ENCODE data around the gene TSPAN18.

The TSPAN18 gene

DNA sequence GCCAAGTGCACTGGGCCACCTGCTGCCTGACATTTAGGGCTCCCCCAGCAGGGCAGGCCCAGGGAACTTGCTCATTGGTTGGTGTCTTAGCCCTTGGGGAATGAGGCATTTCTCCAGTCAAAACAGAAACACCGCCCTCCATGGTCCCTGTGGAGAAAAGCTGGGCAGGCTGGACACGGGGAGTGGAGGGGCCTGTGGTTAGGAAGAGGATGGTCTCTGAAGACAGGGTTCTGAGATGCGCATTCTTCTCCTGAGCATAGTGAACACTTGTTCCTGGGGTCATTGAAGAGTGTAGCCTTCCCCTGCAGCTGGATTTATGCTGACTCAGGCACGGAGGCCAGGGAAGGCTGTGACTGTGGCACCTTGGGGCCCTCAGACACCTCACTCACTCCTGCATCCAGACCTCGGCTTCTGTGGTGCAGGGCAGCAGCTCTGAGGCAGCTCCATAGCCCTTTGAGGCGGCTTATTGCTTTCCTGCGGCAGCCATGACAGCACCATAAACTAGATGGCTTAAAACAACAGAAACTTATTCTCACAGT, 8.2 kb downstream of the TSPAN18 start:
- DNase-seq (ENCODE audit: low read depth), result no peak
- TF ChIP-seq, protein P1, sequence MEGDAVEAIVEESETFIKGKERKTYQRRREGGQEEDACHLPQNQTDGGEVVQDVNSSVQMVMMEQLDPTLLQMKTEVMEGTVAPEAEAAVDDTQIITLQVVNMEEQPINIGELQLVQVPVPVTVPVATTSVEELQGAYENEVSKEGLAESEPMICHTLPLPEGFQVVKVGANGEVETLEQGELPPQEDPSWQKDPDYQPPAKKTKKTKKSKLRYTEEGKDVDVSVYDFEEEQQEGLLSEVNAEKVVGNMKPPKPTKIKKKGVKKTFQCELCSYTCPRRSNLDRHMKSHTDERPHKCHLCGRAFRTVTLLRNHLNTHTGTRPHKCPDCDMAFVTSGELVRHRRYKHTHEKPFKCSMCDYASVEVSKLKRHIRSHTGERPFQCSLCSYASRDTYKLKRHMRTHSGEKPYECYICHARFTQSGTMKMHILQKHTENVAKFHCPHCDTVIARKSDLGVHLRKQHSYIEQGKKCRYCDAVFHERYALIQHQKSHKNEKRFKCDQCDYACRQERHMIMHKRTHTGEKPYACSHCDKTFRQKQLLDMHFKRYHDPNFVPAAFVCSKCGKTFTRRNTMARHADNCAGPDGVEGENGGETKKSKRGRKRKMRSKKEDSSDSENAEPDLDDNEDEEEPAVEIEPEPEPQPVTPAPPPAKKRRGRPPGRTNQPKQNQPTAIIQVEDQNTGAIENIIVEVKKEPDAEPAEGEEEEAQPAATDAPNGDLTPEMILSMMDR (IDR thresholded peaks at IDR 0.05; ENCODE audit: insufficient read depth, low read depth, low read length, missing control alignments), result no peak
- no peak overlapping the region for H3K4me3 ChIP-seq (ENCODE audit: low read depth, low read length)

DNA sequence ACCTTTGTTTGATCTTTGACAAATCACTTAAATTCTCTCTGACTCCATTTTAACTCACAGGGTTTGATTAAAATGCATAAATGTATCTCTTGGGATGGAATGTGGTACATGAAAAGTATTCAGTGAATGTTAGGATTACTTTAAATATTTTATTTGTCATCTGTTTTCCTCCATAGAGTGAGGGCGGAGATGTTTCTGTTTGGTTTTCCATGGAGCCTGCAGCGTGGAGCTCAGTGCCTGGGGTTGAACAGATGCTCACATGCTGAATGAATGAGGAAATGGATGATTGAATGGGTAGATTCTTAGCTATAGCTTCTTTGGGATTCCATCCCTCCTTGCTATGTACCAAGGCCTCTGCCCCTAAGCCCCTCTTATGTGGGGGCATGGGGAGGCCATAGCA, 10.0 kb downstream of the TSPAN18 start:
- TF ChIP-seq, protein P1 (IDR thresholded peaks at IDR 0.05; ENCODE audit: insufficient read depth, low read depth, low read length, missing control alignments), result no peak
- no peak for DNase-seq (ENCODE audit: low read depth)
- no peak overlapping the region for H3K4me3 ChIP-seq (ENCODE audit: low read depth, low read length)

DNA sequence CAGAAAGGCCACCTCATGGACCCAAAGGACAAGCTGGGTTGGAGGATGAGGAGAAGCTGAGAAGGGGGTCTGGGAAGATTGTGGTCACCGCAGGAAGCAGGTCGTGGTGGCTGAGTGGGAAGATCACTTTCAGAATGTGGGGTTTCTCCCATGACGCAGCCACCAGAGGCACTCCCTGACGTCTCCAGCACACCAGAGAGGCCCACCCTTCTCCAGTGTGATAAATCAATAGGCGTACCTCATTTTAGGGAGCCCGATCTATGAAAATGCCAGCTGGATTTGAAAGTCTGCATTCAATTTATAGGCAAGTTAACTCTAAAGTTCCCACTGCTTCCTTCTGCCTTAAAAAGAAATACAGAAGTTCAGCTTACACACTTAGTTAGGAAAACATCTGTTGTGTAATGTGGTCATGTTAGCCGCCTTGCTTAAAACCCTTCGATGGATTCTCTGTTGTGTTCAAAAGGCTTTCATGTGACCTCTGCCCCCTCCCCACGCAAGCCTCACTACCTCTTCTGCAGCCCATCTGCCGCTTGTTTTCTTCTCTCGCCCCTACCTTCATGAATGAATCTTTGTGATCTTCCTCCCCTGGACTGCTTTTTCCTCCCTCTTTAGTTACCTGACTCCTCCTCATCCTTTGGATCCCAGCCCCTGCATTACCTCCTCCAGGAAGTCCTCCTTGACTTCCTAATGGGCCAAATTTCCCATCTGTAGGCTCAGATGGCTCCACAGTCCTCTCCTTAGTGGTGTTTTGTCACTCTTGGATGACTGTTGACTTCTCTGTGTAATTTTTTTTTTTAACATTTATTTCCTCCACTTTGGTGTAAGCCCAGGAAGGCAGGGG, 10.7 kb downstream of the TSPAN18 start:
- TF ChIP-seq, protein P1 (IDR thresholded peaks at IDR 0.05; ENCODE audit: insufficient read depth, low read depth, low read length, missing control alignments), result no peak
- no peak for DNase-seq (ENCODE audit: low read depth)

DNA sequence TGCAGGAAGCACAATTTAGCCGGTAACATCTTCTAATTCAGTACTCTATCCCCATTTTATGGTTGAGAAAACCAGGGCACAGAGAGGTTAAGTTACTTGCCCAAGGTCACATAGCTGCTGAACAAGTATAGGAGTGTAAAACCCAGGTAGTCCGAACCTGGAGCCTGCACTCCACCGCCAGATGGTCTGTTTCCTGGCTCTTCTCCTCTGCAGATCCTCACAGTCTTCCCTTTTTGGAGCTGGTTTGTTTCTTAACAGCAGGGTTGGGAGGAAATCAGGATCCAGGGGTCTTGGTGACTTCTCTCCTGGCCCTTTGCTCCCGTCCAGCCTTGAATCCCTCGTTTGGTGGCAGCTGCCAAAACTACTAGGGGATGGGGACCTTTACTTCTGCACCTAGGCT, 12.0 kb downstream of the TSPAN18 start:
- DNase-seq (ENCODE audit: low read depth), result no peak
- TF ChIP-seq, protein P1 (IDR thresholded peaks at IDR 0.05; ENCODE audit: insufficient read depth, low read depth, low read length, missing control alignments), result no peak
- no peak overlapping the region for H3K4me3 ChIP-seq (ENCODE audit: low read depth, low read length)

More for the DNA sequence above, 10.7 kb downstream of the TSPAN18 start:
- no peak overlapping the region for H3K4me3 ChIP-seq (ENCODE audit: low read depth, low read length)

DNA sequence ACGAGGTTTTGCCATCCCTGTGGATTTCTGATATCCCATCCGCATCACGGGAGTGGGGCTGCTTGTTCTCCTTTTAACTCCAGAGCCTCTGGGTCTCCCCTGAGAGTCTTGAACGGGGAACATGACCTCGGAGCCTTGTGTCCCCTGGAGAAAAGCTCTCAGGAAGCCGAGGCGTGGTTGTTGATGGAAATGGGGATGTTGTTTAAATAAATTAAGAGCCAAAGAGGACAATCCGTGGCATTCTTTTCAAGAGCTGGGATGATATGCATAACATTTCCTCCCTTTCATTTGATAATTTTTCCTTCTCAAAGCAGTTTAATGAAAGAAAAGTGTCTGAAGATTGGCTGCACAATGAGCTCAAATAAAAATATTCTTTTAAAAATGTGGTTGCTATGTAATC, 14.2 kb downstream of the TSPAN18 start:
- TF ChIP-seq, protein P1 (IDR thresholded peaks at IDR 0.05; ENCODE audit: insufficient read depth, low read depth, low read length, missing control alignments), result no peak
- no peak overlapping the region for H3K4me3 ChIP-seq (ENCODE audit: low read depth, low read length)
- no peak for DNase-seq (ENCODE audit: low read depth)

DNA sequence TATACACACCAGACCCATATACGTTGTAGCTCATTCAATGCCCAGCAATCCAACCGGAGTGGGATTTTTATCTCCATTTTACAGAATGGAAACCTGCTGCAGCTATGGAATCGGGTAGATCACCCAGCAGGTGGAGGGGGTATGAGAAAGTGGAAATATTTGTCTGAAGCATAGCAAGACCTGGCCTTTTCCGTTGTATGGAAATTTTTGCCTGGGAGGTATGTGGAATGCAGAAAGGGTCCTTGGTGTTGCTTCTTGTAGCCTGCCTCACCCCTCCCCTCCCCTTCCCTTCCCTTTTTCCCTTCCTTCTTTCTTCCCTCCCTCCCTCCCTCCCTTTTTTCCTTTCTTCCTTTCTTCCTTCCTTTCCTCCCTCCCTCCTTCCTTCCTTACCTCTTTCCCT, 15.2 kb downstream of the TSPAN18 start:
- no peak overlapping the region for H3K4me3 ChIP-seq (ENCODE audit: low read depth, low read length)
- TF ChIP-seq, protein P1 (IDR thresholded peaks at IDR 0.05; ENCODE audit: insufficient read depth, low read depth, low read length, missing control alignments), result no peak
- DNase-seq (ENCODE audit: low read depth), result no peak

Measured in GM12865 (cell line).